Mucosa of rectum (tissue), 2 donors: Measurements from ENCODE around the gene CIAO3.
"Not testable (repeated sequence)": the region's sequence is repeated elsewhere in the genome, so short reads cannot be mapped to it uniquely, and the experiment has no call there.

Source experiments
- H3K27ac ChIP-seq, 2 donors: one replicate each; pipeline ENCODE4 v1.7.0; 2013; ENCODE audit warnings: inconsistent platforms in 2 of 2, low read depth in 2 of 2, low read length in 2 of 2
- H3K27me3 ChIP-seq, 2 donors: one replicate each; pipeline ENCODE4 v1.7.0; 2013; ENCODE audit warnings: low read length in 2 of 2; ENCODE audit not compliant: control insufficient read depth in 2 of 2, insufficient read depth in 2 of 2
- H3K36me3 ChIP-seq, 2 donors: one replicate each; pipeline ENCODE4 v1.7.0; 2013; ENCODE audit warnings: low read length in 2 of 2; ENCODE audit not compliant: control insufficient read depth in 2 of 2, insufficient read depth in 2 of 2
- H3K4me1 ChIP-seq, 2 donors: one replicate each; pipeline ENCODE4 v1.7.0; 2013; ENCODE audit warnings: low read length in 2 of 2, mild to moderate bottlenecking in 1 of 2; ENCODE audit not compliant: control insufficient read depth in 2 of 2, insufficient read depth in 2 of 2
- H3K4me3 ChIP-seq, 2 donors: one replicate each; pipeline ENCODE4 v1.7.0; 2013; ENCODE audit warnings: low read length in 2 of 2
- H3K9ac ChIP-seq, 2 donors: one replicate each; pipeline ENCODE4 v1.7.0; 2013; ENCODE audit warnings: low read length in 2 of 2, low read depth in 1 of 2, mild to moderate bottlenecking in 1 of 2
- H3K9me3 ChIP-seq, 2 donors: one replicate each; pipeline ENCODE4 v1.7.0; 2013; ENCODE audit warnings: low read length in 2 of 2; ENCODE audit not compliant: control insufficient read depth in 2 of 2
- donor health status: healthy.
- donor health status: Normal muscosa, but diverticular disease.

CIAO3 gene

DNA sequence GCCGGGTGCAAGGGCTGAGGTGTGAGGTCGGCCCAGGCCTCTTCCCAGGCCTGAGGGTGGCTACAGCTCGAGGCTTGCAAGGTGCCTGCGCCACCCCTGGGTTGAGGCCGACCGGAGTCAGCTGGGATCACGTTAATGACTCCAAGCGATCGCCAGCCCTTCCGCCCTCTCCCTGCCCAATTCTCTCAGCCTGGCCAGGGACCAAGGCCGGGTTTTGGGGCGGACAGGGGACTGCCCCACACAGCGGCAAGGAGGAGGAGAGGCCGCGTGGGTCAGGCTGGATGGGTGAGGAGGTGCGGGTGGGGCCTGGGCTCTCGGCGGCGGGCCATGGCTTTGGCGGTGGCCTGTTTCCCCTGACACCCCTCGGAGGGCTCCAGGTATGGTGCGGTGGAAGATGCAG lies 47.4 kb downstream of the CIAO3 start:
- H3K36me3 ChIP-seq: no peaks in the 10 kb centered on the region
- no peak overlapping the region for H3K27ac ChIP-seq
- peaks cover 20 to 23% of the 10 kb centered on the region in 2 donors for H3K4me1 ChIP-seq
- H3K9ac ChIP-seq: no peak overlapping the region
- H3K4me3 ChIP-seq: no peak overlapping the region
- H3K9me3 ChIP-seq: no peaks in the 10 kb centered on the region
- peaks cover 2 to 12% of the 10 kb centered on the region in 2 donors for H3K27me3 ChIP-seq

- Histone ChIP-seq H3K27ac (no peak overlapping the region), H3K36me3 (no peaks in the 10 kb centered on the region), H3K9me3 (no peaks in the 10 kb centered on the region), H3K27me3 (peaks cover 2 to 12% of the 10 kb centered on the region in 2 donors), H3K4me3 (no peak overlapping the region), H3K4me1 (peaks cover 20 to 23% of the 10 kb centered on the region in 2 donors), H3K9ac (no peak overlapping the region)
Measured at GRCh38 chr16:692356-693108, 48.3 kb downstream of the CIAO3 start.

DNA sequence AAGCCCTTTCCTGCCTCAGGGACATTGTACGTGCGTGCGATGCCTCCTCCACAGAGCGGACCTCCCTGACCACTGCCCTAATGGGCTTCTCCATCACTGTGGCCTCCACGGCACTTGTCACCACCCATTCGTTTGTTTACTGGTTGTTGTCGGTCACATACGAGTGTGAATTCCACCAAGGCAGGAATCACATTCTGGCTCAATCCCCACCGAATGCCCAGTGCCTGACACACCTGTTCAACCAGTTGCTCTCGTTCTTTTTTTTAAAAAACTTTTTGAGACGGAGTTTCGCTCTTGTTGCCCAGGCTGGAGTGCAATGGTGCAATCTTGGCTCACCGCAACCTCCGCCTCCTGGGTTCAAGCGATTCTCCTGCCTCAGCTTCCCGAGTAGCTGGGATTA lies 49.6 kb downstream of the CIAO3 start:
- H3K9ac ChIP-seq, H3K36me3 ChIP-seq, H3K27ac ChIP-seq, H3K4me3 ChIP-seq, H3K9me3 ChIP-seq: not testable (repeated sequence)
- Histone ChIP-seq H3K27me3 (peaks cover 2 to 12% of the 10 kb centered on the region in 2 donors), H3K4me1 (peaks cover 20 to 22% of the 10 kb centered on the region in 2 donors)

- peaks cover 19% of the 10 kb centered on the region in 2 donors for H3K4me1 ChIP-seq
- peak overlapping the region; percentile 88 for H3K9ac ChIP-seq
- peaks cover 0 to 3% of the 10 kb centered on the region in 2 donors for H3K36me3 ChIP-seq
- peak overlapping the region in 1 of 2 donors; percentile 75 for H3K27ac ChIP-seq
- H3K4me3 ChIP-seq: peak overlapping the region; percentile 74 to 90
- no peaks in the 10 kb centered on the region for H3K9me3 ChIP-seq
- peaks cover 0 to 8% of the 10 kb centered on the region in 2 donors for H3K27me3 ChIP-seq
Measured at GRCh38 chr16:689175-689897, 51.5 kb downstream of the CIAO3 start.

DNA sequence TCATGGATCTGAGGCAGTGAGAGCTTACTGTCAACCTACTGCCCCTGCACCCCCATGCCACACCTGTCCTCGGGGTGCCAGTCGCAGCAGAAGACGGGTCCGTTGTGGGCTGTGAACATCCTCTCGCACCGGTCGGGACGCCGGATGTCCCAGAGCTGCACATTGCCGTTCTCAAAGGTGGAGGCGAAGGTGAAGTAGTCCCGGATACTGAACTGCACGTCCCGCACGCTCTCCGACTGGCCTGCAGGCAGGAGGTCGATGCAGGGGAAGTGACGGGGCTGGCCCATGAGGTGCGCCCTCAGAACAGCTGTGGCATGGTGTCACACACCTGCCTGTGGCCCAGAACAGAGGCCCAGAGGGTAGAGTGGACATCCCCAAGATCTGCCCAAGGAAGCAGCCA lies 53.3 kb downstream of the CIAO3 start:
- H3K4me1 ChIP-seq: peaks cover 25 to 27% of the 10 kb centered on the region in 2 donors
- H3K36me3 ChIP-seq: peaks cover 0 to 11% of the 10 kb centered on the region in 2 donors
- H3K9me3 ChIP-seq: no peaks in the 10 kb centered on the region
- H3K9ac ChIP-seq: no peak overlapping the region
- H3K27me3 ChIP-seq: no peaks in the 10 kb centered on the region
- H3K27ac ChIP-seq: no peak overlapping the region
- no peak overlapping the region for H3K4me3 ChIP-seq

DNA sequence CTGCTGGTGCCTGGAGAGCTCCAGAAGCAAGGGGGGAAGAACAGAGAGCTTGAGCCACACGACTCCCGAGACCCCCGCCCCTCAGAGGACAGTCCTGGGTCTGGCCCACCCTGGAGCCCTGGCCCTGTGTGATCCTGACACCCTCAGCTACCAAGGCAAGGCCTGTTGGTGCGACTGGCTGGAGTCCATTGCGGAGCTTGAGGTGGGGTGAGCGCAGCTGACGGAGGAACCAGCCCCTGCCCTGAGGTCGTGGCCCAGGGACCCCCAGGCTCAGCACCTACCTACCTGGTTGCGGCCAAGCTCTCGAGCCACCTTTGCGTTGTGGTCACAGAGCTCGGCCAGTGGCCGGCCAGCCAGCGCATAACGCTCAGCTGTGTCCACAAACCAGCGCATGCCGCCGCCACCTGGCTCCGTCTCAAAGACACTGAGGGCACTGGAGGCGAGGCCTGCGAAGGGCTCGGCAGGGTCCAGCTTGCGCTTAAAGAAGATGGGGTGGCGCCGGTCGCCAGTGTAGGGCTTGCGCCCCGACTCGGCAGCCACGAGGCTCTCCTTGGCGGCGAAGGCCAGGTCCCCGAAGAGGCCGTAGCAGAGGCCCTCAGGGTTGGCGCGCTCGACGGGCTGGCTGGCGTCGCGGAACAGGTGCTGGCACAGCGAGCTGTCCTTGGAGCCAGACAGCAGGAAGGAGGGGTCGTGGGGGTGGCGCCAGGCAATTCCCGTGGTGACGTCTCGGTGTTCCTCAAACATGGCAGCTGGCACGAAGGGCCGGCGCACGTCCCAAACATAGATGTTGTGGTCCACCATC lies 54.1 kb downstream of the CIAO3 start:
- H3K9ac ChIP-seq: no peak overlapping the region
- H3K4me3 ChIP-seq: no peak overlapping the region
- no peaks in the 10 kb centered on the region for H3K27me3 ChIP-seq
- H3K36me3 ChIP-seq: peaks cover 8 to 19% of the 10 kb centered on the region in 2 donors
- no peak overlapping the region for H3K27ac ChIP-seq
- no peaks in the 10 kb centered on the region for H3K9me3 ChIP-seq
- peaks cover 32 to 34% of the 10 kb centered on the region in 2 donors for H3K4me1 ChIP-seq

DNA sequence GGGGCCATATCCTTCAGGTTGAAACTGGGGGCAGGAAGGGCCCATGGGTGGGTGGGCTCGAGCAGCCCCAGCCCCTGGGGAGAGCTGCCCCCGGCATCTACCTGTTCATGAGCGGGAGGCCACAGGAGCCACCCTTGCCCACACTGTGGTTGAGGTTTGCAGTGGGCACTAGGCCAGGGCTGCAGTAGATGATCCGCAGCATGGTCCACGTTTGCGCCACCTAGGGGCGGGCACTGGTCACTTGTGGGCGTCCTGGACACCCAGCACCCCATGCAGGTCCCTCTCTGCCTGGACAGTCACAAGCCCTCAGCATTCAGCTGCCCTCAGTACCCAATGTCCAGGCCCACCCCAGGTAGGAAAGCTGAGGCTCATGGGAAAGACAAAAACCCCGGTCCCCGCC lies 54.8 kb downstream of the CIAO3 start:
- Histone ChIP-seq H3K36me3 (peaks cover 12 to 23% of the 10 kb centered on the region in 2 donors), H3K27ac (no peak overlapping the region), H3K9me3 (no peaks in the 10 kb centered on the region), H3K27me3 (no peaks in the 10 kb centered on the region), H3K4me3 (no peak overlapping the region), H3K9ac (no peak overlapping the region), H3K4me1 (peaks cover 38 to 41% of the 10 kb centered on the region in 2 donors)

DNA sequence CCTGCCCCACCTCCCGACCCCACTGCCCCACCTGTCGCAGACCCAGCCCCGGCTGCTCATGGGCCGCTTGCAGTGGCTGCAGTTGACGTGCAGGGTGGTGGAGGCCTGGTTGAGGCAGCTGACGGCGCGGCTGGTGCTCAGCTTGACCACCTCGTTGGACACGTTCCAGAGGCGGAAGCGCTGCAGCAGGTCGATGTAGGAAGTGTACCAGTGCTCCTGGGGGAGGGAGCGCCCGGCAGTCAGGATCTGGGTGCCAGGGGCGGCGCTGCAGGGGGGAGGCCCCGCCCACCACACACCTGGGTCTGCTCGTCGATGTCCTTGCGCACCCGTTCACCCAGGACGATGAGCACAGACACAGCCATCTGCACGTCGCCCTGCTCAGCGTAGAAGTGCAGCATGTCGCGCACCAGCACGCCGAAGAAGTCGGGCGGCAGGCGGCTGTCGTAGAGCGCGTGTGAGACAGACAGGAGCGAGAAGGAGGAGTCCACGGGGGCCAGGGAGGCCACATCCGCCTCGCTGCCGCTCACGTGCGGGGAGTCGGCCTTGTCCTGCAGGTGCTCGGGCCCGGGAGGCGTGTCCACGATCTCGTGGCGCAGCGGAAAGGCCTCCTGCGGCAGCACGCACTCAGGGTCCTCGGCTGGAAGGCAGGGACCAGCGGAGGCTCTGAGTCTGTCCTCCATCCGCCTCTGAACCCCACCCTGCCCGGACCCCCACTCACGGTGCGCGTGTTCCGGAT lies 55.7 kb downstream of the CIAO3 start:
- no peak overlapping the region for H3K9ac ChIP-seq
- H3K4me3 ChIP-seq: peak overlapping the region in 1 of 2 donors; percentile 78
- H3K27me3 ChIP-seq: no peaks in the 10 kb centered on the region
- peaks cover 38 to 44% of the 10 kb centered on the region in 2 donors for H3K4me1 ChIP-seq
- no peak overlapping the region for H3K27ac ChIP-seq
- no peaks in the 10 kb centered on the region for H3K9me3 ChIP-seq
- peaks cover 12 to 23% of the 10 kb centered on the region in 2 donors for H3K36me3 ChIP-seq

DNA sequence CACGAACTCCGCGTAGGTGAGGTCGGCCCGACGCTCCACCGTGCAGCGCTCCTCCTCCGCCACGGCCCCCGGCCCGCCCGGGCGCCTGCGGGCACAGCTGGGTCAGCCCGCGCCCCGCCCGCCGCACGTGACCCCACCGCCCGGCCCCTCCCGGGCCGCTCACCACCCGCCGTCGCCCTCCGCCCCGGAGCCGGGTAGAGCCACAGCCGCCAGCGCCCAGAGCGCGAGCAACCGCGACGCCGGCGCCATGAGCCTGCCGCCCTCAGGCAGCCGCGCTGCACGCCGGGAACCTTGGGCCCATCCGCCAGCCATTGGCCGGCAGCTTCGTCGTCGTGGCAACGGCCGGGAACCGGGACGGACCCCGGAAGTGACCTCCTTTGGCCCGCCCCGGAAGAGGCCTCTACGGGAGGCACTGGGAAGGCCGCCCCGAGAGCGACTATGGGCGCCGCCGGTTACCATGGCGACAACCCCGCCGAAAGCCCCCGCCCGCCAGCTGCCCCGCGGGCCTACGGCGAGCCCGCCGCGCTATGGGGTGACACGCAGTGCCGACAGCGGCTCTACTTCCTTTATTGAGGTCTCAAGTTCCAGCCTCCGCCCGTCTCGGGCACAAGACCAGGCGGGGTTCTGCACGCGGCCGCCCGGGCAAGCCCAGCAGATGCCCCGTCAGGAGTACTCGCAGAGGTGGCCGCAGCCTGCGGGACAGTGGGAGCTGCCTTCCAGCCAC lies 56.6 kb downstream of the CIAO3 start, which contains the start of gene JMJD8:
Gene JMJD8 (minus strand): TSS at position 264 of the 724 bp plus-strand sequence. CDS start 15 bp downstream, at position 249.
- H3K9me3 ChIP-seq: no peaks in the 10 kb centered on the region
- no peaks in the 10 kb centered on the region for H3K27me3 ChIP-seq
- peaks cover 12 to 23% of the 10 kb centered on the region in 2 donors for H3K36me3 ChIP-seq
- peak within 1 kb of the TSS; percentile 41 to 70 for H3K9ac ChIP-seq
- H3K4me1 ChIP-seq: peaks cover 36 to 41% of the 10 kb centered on the region in 2 donors
- peak within 1 kb of the TSS; percentile 81 to 82 for H3K27ac ChIP-seq
- H3K4me3 ChIP-seq: peak within 1 kb of the TSS; percentile 74 to 78
